Activated CD4-positive, alpha-beta T cell treated with anti-CD3 and anti-CD28 coated beads, Interleukin-2, amount 50 U/mL, for 16 hours (primary cell): ENCODE measurements around the gene ROBO1.
"Not testable (repeated sequence)": the region's sequence is repeated elsewhere in the genome, so short reads cannot be mapped to it uniquely, and the experiment has no call there.

Source experiments
- DNase-seq: peaks from one replicate; pipeline ENCODE4 v3.0.0-alpha.2; 2020

ROBO1 gene

DNA sequence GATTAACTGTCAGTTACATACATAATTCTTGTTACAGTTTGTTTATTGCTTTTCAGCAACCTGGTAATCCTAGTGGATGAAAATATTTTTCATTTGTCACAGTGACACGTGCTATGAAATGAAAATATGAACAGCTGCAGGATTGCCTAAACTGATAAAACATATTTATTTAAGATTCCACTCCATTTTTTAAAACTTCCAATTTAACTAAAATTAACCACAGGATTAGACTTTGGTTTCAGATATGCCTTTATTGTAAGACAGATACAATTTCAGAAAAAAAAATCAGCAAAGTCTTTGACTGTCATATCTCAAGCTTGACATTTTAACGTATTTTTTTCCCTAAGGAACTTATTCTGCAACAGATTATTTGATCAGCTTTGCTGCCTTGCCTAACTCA is 550.7 kb downstream of the ROBO1 start:
- DNase-seq = no peak

DNA sequence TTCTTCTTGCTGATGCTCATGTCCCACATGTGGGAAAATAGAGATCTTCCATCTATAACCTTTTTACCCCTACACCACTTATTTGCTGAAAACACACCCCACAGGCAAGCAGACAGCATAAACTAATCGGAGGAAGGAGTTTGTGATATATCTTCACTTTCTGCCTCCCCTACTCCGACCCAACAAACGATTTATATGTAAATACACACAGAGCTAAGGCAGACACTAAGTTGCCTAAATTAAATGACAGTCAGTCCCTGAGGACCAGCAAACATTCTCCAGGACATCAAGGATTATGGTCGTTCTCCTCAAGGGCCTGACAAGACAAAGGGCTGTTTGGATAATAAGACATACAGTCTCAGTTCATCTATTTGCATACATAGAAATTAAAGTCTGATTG is 552.5 kb downstream of the ROBO1 start:
- DNase-seq = no peak

- DNase-seq = no peak
Observed at GRCh38 chr3:79211586-79212359, 556.0 kb downstream of the ROBO1 start.

GRCh38 chr3:79204351-79204750 is 563.4 kb downstream of the ROBO1 start:
- DNase-seq = no peak

- no peak for DNase-seq
Observed at GRCh38 chr3:79203144-79203519, 564.7 kb downstream of the ROBO1 start.

GRCh38 chr3:79202471-79203143 is 565.2 kb downstream of the ROBO1 start:
- no peak for DNase-seq

DNA sequence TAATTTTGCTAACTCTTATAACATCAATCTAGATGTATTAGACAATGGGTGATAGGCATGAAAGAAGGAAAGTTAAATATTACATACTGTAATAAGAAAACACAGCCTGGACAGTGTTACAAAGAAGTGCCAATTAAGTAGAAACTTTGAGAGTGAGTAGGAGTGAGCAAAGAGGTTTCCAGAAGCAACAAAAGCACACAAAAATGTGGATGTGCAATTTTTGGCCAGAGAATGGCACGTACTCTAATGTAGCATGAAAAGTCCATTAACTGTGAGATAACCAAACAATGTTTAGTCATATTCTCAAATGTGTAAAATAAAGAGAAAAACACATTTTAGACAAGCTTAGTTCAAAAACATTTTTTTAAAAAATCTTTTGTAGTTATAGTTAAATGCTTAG is 567.3 kb downstream of the ROBO1 start:
- DNase-seq = no peak

DNA sequence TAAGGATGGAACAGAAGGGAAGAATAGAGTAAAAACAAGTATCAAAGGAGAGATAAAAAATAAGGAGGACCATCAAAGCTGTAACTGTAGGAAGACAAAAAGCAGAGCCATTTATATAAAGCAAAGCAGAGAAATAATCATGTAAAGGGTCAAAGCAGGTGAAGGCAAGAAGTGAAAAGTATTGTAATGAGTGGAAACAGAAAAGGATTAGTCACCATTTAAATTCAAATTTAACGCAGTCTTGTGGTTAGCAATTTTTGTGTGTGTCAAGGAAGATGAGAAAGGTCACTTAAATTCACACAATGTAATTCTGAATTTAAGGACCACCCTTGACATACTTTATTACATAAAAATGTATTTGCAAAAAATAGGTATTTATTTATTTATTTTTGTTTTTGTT is 567.8 kb downstream of the ROBO1 start:
- no peak for DNase-seq

GRCh38 chr3:79187426-79187825 is 580.4 kb downstream of the ROBO1 start:
- DNase-seq = no peak

GRCh38 chr3:79184251-79184650 is 583.5 kb downstream of the ROBO1 start:
- no peak for DNase-seq

DNA sequence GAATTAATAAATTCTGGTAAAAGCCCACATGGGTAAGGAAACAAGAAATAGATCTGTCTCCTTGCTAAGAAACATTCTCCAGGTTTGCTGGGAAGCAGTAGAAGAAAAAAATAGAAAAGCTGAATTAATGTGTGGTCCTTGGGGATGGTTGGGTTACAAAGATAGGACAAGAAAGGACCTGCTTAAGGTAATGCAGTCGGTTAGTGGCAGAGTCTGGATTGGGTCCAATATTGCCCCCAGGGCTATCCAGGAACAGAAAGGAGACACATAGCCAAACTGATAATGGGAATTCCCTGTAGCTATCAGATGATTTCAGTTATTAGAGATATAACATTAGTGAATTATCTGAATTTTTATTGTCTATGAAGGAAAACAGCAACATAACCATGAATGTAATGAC is 584.3 kb downstream of the ROBO1 start:
- no peak for DNase-seq

- DNase-seq = no peak
Observed at GRCh38 chr3:79178471-79179180, 589.2 kb downstream of the ROBO1 start.

DNA sequence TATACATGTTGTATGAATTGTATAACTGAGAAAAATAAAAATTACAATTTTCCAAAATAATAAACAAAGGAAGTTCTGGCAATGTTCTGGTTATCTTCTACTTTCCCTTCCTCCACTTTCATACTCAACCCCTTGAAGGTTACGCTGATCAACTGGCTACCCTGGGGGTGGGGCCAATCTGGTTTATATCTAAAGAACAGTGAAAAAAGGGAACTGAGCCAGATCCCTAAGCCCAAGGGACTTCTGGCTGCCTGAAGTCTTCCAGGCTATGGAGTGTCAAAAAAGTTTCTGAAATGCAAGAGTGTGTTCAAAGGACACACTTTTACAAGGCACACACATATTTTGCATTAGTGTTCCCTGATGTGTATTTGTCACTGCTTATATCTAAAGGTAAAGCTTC is 591.9 kb downstream of the ROBO1 start:
- no peak for DNase-seq

- not testable (repeated sequence) for DNase-seq
Observed at GRCh38 chr3:79173259-79173658, 594.5 kb downstream of the ROBO1 start.

DNA sequence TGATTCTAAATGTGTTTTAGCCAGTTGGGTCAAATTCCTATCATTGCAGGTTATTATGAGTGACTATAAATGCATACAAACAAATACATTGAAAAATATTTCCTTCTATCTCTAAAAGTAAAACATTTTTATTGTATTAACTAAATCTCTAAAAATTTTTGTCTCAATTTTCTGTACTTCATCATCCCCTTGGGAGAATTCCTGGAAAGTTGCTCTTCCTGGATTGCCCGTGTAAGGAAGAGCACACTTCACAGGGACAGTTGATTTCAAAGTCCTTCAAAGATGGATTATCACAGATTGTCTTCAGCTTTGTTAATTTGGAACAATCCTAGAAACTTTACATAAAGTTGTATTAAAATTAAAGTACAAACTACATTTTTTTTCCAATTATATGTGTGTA is 595.6 kb downstream of the ROBO1 start:
- DNase-seq = no peak

DNA sequence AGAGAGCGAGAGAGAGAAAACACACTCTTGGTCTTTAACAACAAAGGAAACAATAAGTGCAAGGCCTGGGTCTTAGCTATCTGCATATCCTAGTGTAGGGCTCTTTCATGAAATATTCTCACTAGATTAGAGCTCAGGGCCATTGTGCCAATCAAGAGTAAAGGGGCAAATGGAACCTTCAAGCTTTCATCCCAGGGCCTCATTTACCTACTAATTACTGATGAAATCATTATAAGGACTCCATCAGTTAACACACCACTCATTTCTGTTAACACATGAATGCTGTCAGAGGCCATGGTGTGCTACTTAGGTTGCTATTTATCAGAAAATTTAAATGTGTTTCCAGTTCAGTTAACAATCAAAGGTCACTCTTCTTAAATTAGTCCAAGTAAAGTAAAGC is 597.8 kb downstream of the ROBO1 start:
- DNase-seq = no peak

- DNase-seq = no peak
Observed at GRCh38 chr3:79167651-79168416, 600.0 kb downstream of the ROBO1 start.

DNA sequence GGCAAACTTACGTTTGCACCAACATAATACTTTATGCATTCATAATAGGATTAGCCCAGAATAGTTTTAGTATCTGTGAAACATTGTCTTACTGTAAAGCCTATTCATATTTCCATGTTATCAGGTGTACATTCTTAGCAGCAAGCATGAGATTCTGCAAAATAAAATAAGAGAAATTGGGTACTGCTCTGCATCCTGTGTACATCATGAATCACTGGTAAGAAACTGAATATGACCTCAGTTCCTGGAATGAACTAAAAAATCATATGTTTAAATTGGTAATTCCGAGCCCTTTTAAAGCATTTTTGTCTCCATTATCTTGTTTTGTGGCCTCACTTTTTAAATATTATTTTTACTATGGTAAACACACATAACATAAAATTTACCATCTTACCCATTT is 605.1 kb downstream of the ROBO1 start:
- DNase-seq = no peak

- DNase-seq = no peak
Observed at GRCh38 chr3:79161941-79162340, 605.9 kb downstream of the ROBO1 start.

- DNase-seq = no peak
Observed at GRCh38 chr3:79160421-79160820, 607.4 kb downstream of the ROBO1 start.

DNA sequence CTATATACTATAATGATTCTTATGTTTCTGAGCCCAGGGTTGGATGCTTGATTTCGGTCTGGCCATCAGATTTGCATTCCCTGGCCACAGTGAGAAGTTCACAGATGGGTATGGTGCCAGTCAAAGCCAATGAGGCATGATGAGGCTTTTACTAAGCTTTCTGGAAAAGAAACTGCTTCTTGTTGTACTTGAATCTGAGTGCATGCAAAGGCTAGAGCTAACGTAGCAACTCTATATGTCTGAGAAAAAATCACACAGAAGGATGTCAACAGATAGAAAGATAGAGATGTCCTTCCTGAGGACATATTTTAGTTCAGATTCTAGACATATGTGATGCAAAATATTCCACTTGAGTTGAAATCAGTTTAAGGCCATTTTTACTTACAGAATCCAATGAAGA is 608.1 kb downstream of the ROBO1 start:
- DNase-seq = no peak

- no peak for DNase-seq
Observed at GRCh38 chr3:79157191-79157590, 610.6 kb downstream of the ROBO1 start.

DNA sequence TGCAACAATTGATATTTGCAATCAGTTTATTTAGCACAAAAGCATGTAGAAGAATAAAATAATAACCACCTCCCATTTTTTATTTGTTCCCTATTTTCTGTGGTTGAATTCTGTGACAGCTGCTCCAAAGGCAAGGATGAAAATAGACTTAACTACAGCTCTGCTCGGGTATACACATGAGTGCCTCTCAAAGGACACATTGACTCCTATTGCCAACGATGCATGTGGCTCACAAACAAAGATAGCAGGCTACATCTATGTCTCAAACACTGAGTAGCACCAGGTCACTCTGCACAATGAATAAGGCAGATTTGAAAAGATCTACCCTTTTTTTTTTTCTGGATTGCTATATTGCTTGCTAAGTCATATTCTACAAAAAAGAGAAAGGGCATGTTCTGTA is 612.9 kb downstream of the ROBO1 start:
- DNase-seq = no peak
